ENCODE results near the gene EYS. TPM values are rescaled to one million over a fixed set of nuclear protein-coding genes. Genes with fewer than 3 reads are reported as not detected.
"Not testable (repeated sequence)": the region's sequence is repeated elsewhere in the genome, so short reads cannot be mapped to it uniquely, and the experiment has no call there.

The EYS gene
- total RNA-seq, 4 donors from 2014 or later = under 0.01 TPM; not detected in 3

- H3K36me3 ChIP-seq = no peaks in the 10 kb centered on the region
- no peak for DNase-seq (ENCODE audit: extremely low spot score)
- no peak overlapping the region for H3K27ac ChIP-seq (replicated peaks in 1 of 4)
- H3K4me1 ChIP-seq = no peaks in the 10 kb centered on the region
- TF ChIP-seq CTCF (IDR thresholded peaks at IDR 0.05) (no peak), POLR2A (IDR thresholded peaks at IDR 0.05; ENCODE audit: low read depth) (no peak), EP300 (IDR thresholded peaks at IDR 0.05) (no peak), POLR2AphosphoS5 (IDR thresholded peaks at IDR 0.05) (no peak)
- H3K9me3 ChIP-seq = no peaks in the 10 kb centered on the region
- no peaks in the 10 kb centered on the region for H3K27me3 ChIP-seq
- H3K4me3 ChIP-seq = no peak overlapping the region
- intact Hi-C loops (cut with DNase I) = no loop called here
These were observed 1770.6 kb downstream of the EYS start for GRCh38 chr6:63936399-63936798.

GRCh38 chr6:63935732-63936131, 1771.3 kb downstream of the EYS start:
- H3K27me3 ChIP-seq = no peaks in the 10 kb centered on the region
- H3K4me1 ChIP-seq = no peaks in the 10 kb centered on the region
- no peak for TF ChIP-seq EP300 (IDR thresholded peaks at IDR 0.05)
- no peak for TF ChIP-seq POLR2A (IDR thresholded peaks at IDR 0.05; ENCODE audit: low read depth)
- no peak for TF ChIP-seq CTCF (IDR thresholded peaks at IDR 0.05)
- TF ChIP-seq POLR2AphosphoS5 (IDR thresholded peaks at IDR 0.05) = no peak
- H3K36me3 ChIP-seq = no peaks in the 10 kb centered on the region
- H3K4me3 ChIP-seq = no peak overlapping the region
- no peak for DNase-seq (ENCODE audit: extremely low spot score)
- no peaks in the 10 kb centered on the region for H3K9me3 ChIP-seq
- intact Hi-C loops (cut with DNase I) = no loop called here
- no peak overlapping the region for H3K27ac ChIP-seq (replicated peaks in 1 of 4)

DNA sequence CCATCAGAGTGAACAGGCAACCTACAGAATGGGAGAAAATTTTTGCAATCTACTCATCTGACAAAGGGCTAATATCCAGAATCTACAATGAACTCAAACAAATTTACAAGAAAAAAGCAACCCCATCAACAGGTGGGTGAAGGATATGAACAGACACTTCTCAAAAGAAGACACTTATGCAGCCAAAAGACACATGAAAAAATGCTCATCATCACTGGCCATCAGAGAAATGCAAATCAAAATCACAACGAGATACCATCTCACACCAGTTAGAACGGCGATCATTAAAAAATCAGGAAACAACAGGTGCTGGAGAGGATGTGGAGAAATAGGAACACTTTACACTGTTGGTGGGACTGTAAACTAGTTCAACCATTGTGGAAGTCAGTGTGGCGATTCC, 1773.1 kb downstream of the EYS start:
- DNase-seq (ENCODE audit: extremely low spot score); H3K27ac ChIP-seq (replicated peaks in 1 of 4); H3K36me3 ChIP-seq; H3K9me3 ChIP-seq; intact Hi-C loops (cut with DNase I); H3K27me3 ChIP-seq; H3K4me1 ChIP-seq; H3K4me3 ChIP-seq: not testable (repeated sequence)
- WGBS = 93% methylated on average over 3 of the region's 4 CpGs

- TF ChIP-seq POLR2A (IDR thresholded peaks at IDR 0.05; ENCODE audit: low read depth) (no peak), POLR2AphosphoS5 (IDR thresholded peaks at IDR 0.05) (no peak), EP300 (IDR thresholded peaks at IDR 0.05) (no peak), CTCF (IDR thresholded peaks at IDR 0.05) (no peak)
- no peaks in the 10 kb centered on the region for H3K4me1 ChIP-seq
- H3K36me3 ChIP-seq = no peaks in the 10 kb centered on the region
- no peak overlapping the region for H3K27ac ChIP-seq (replicated peaks in 1 of 4)
- no peak overlapping the region for H3K4me3 ChIP-seq
- intact Hi-C loops (cut with DNase I) = no loop called here
- DNase-seq (ENCODE audit: extremely low spot score) = no peak
- H3K27me3 ChIP-seq = no peaks in the 10 kb centered on the region
- H3K9me3 ChIP-seq = no peaks in the 10 kb centered on the region
These were observed 1776.2 kb downstream of the EYS start for GRCh38 chr6:63930848-63931247.

DNA sequence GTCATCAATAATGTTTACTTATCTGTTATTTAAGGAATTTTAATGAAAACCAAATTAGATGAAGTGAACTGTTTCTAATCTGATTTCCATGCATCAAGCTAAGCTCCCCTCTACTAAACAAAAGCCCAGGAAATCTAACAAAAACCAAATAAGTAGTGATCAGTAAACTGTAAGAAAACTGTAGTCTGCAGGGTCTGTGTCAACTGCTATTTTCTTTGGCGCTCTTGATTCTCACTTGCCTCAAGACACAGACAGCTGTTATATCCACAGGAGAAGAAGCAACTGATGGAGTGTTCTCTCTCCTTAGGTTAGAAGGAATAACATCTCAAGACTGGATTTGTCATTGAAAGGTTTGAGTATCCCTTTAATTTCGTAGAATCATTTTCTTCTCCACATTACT, 1777.9 kb downstream of the EYS start:
- Histone ChIP-seq H3K4me3 (no peak overlapping the region), H3K27me3 (no peaks in the 10 kb centered on the region), H3K9me3 (no peaks in the 10 kb centered on the region), H3K27ac (replicated peaks in 1 of 4) (no peak overlapping the region), H3K36me3 (no peaks in the 10 kb centered on the region), H3K4me1 (no peaks in the 10 kb centered on the region)
- intact Hi-C loops (cut with DNase I) = no loop called here
- TF ChIP-seq EP300 (IDR thresholded peaks at IDR 0.05) = no peak
- no peak for TF ChIP-seq CTCF (IDR thresholded peaks at IDR 0.05)
- no peak for TF ChIP-seq POLR2AphosphoS5 (IDR thresholded peaks at IDR 0.05)
- TF ChIP-seq POLR2A (IDR thresholded peaks at IDR 0.05; ENCODE audit: low read depth) = no peak
- no peak for DNase-seq (ENCODE audit: extremely low spot score)
- 81% methylated on average over 2 of the region's 2 CpGs for WGBS
